H1 (cell line): Measurements from ENCODE around the gene DHRS7C. TPM values are rescaled to one million over a fixed set of nuclear protein-coding genes. Genes with fewer than 3 reads are reported as not detected.

Experiments used
- CTCF ChIA-PET: fragments of 300-600 bp; sonication (Branson Sonifier 250); formaldehyde crosslinking; loops from one replicate; lab custom pipeline; 2021; ENCODE audit not compliant: partially characterized antibody; lab: Charles Lee
- POLR2A ChIA-PET: fragments of 300-600 bp; sonication (Branson Sonifier 250); formaldehyde crosslinking; loops from one replicate; lab custom pipeline; 2021; ENCODE audit warnings: inconsistent platforms; ENCODE audit not compliant: partially characterized antibody; lab: Charles Lee
- DNase-seq, 2 experiments: peaks; one replicate each; pipeline versions ENCODE4 v3.0.0 to v3.0.0-alpha.2; 2010 to 2022; ENCODE audit warnings: low spot score in 2 of 2, low read depth in 1 of 2, mixed read lengths in 1 of 2
- FAIRE-seq: peaks from 2 replicates; lab custom pipeline; 2011; peaks lifted over from hg19 to GRCh38; lab: Jason Lieb, UNC
- H2AFZ ChIP-seq: 2 replicates; pipeline ENCODE4 v1.8.1; 2012; ENCODE audit warnings: low read length, inconsistent platforms
- H2AK5ac ChIP-seq: 2 replicates; pipeline ENCODE4 v1.6.1; 2013; ENCODE audit warnings: low read depth, low read length
- H2BK120ac ChIP-seq: replicated peaks from 2 replicates; pipeline ENCODE3; 2013; ENCODE audit warnings: low read depth, low read length, inconsistent platforms
- H2BK12ac ChIP-seq: 2 replicates; pipeline ENCODE4 v1.6.1; 2013; ENCODE audit warnings: low read depth, low read length
- H2BK15ac ChIP-seq: 2 replicates; pipeline ENCODE4 v1.6.1; 2013; ENCODE audit warnings: low read length
- H2BK20ac ChIP-seq: 2 replicates; pipeline ENCODE4 v1.6.1; 2013; ENCODE audit warnings: low read length
- H2BK5ac ChIP-seq: 2 replicates; pipeline ENCODE4 v1.6.1; 2013; ENCODE audit warnings: low read depth, low read length
- H3K14ac ChIP-seq: 2 replicates; pipeline ENCODE4 v1.6.1; 2013; ENCODE audit warnings: inconsistent platforms; ENCODE audit not compliant: insufficient read length
- H3K18ac ChIP-seq: 2 replicates; pipeline ENCODE4 v1.6.1; 2013; ENCODE audit warnings: low read length; ENCODE audit errors: extremely low read depth
- H3K23ac ChIP-seq: 2 replicates; pipeline ENCODE4 v1.6.1; 2013; ENCODE audit warnings: inconsistent platforms; ENCODE audit not compliant: insufficient read length
- H3K23me2 ChIP-seq: 2 replicates; pipeline ENCODE4 v1.6.1; 2013; ENCODE audit warnings: low read depth, low read length
- H3K27ac ChIP-seq: 2 replicates; pipeline ENCODE4 v1.6.1; 2011; ENCODE audit warnings: low read depth, low read length, inconsistent platforms
- H3K27me3 ChIP-seq, 4 experiments: replicated peaks in 1 of 4; 1 replicate in 1 of 4; 2 replicates in 3 of 4; pipeline versions ENCODE4 v1.6.1 to v1.8.1; 2011 to 2013; ENCODE audit warnings: low read length in 3 of 4, mild to moderate bottlenecking in 3 of 4, inconsistent platforms in 2 of 4, mixed read lengths in 2 of 4, moderate library complexity in 1 of 4; ENCODE audit not compliant: control insufficient read depth in 3 of 4, insufficient read depth in 3 of 4; ENCODE audit errors: extremely low read depth in 1 of 4
- H3K36me3 ChIP-seq, 4 experiments: 2 replicates each; pipeline versions ENCODE4 v1.6.1 to v1.8.1; 2011 to 2013; ENCODE audit warnings: mild to moderate bottlenecking in 4 of 4, low read length in 3 of 4, moderate library complexity in 2 of 4, control low read depth in 1 of 4, inconsistent platforms in 1 of 4; ENCODE audit not compliant: insufficient read depth in 4 of 4, control insufficient read depth in 2 of 4
- H3K4ac ChIP-seq: replicated peaks from 2 replicates; pipeline ENCODE3; 2013; ENCODE audit warnings: low read length, low read depth, mixed read lengths, inconsistent platforms; ENCODE audit not compliant: insufficient read length
- H3K4me1 ChIP-seq, 4 experiments: replicated peaks in 1 of 4; 1 replicate in 1 of 4; 2 replicates in 3 of 4; pipeline versions ENCODE4 v1.6.1 to v1.8.1; 2011 to 2013; ENCODE audit warnings: low read length in 3 of 4, inconsistent platforms in 2 of 4, mixed read lengths in 1 of 4; ENCODE audit not compliant: insufficient read depth in 4 of 4, control insufficient read depth in 3 of 4
- H3K4me2 ChIP-seq, 2 experiments: 2 replicates each; pipeline versions ENCODE4 v1.6.1 to v1.8.1; 2011 to 2013; ENCODE audit warnings: low read depth in 2 of 2, low read length in 2 of 2, control low read depth in 1 of 2, inconsistent platforms in 1 of 2, mild to moderate bottlenecking in 1 of 2; ENCODE audit not compliant: insufficient read depth in 1 of 2
- H3K4me3 ChIP-seq, 4 experiments: fragments of 200-600, 300-600 bp in 1 of 4; sonication (generic), shearing (Covaris generic), sonication (Bioruptor Twin) in 1 of 4; 2 replicates each; pipeline versions ENCODE4 v1.5.1 to v1.8.1; 2011 to 2016; ENCODE audit warnings: low read length in 4 of 4, low read depth in 3 of 4, control low read depth in 2 of 4, inconsistent platforms in 2 of 4, mild to moderate bottlenecking in 2 of 4, mixed read lengths in 1 of 4, moderate library complexity in 1 of 4; ENCODE audit not compliant: insufficient read depth in 2 of 4; ENCODE audit errors: extremely low read depth in 1 of 4
- H3K56ac ChIP-seq: replicated peaks from 2 replicates; pipeline ENCODE3; 2013; ENCODE audit warnings: low read depth, mild to moderate bottlenecking, mixed read lengths, low read length, inconsistent platforms; ENCODE audit not compliant: insufficient read length
- H3K79me1 ChIP-seq: 2 replicates; pipeline ENCODE4 v1.6.1; 2013; ENCODE audit warnings: low read depth, low read length, control low read depth
- H3K79me2 ChIP-seq, 2 experiments: 2 replicates each; pipeline versions ENCODE4 v1.6.1 to v1.8.1; 2012 to 2013; ENCODE audit warnings: low read length in 2 of 2, mild to moderate bottlenecking in 2 of 2, inconsistent platforms in 1 of 2; ENCODE audit not compliant: insufficient read depth in 2 of 2, control insufficient read depth in 1 of 2
- H3K9ac ChIP-seq, 4 experiments: replicated peaks in 1 of 4; 1 replicate in 1 of 4; 2 replicates in 3 of 4; pipeline versions ENCODE4 v1.6.1 to v1.8.1; 2011 to 2013; ENCODE audit warnings: low read depth in 3 of 4, low read length in 3 of 4, control low read depth in 2 of 4, mild to moderate bottlenecking in 2 of 4, moderate library complexity in 2 of 4, inconsistent platforms in 1 of 4; ENCODE audit errors: extremely low read depth in 1 of 4
- H3K9me3 ChIP-seq, 2 experiments: 2 replicates each; pipeline versions ENCODE4 v1.6.1 to v1.8.1; 2012 to 2013; ENCODE audit warnings: mild to moderate bottlenecking in 2 of 2, moderate library complexity in 2 of 2, control low read depth in 1 of 2, inconsistent platforms in 1 of 2, low read depth in 1 of 2, low read length in 1 of 2, mixed read lengths in 1 of 2; ENCODE audit not compliant: insufficient read depth in 2 of 2
- H4K20me1 ChIP-seq, 2 experiments: replicated peaks in 1 of 2; 2 replicates each; pipeline versions ENCODE3 to v1.8.1; 2011 to 2013; ENCODE audit warnings: inconsistent platforms in 2 of 2, low read length in 2 of 2, mild to moderate bottlenecking in 1 of 2; ENCODE audit not compliant: insufficient read depth in 2 of 2, control insufficient read depth in 1 of 2
- H4K5ac ChIP-seq: 2 replicates; pipeline ENCODE4 v1.6.1; 2013; ENCODE audit warnings: low read length, low read depth, mixed read lengths, inconsistent platforms; ENCODE audit not compliant: insufficient read length
- H4K8ac ChIP-seq: 2 replicates; pipeline ENCODE4 v1.8.0; 2013; ENCODE audit warnings: mild to moderate bottlenecking, moderate library complexity, low read length, inconsistent platforms; ENCODE audit not compliant: insufficient read depth; ENCODE audit errors: extremely low read depth
- H4K91ac ChIP-seq: replicated peaks from 2 replicates; pipeline ENCODE3; 2013; ENCODE audit warnings: low read length, mixed read lengths, inconsistent platforms; ENCODE audit not compliant: insufficient read length
- ATF2 ChIP-seq: IDR thresholded peaks from 2 replicates; pipeline ENCODE4 v1.6.1; 2012; ENCODE audit warnings: low read length, inconsistent platforms
- CEBPB ChIP-seq: IDR thresholded peaks from 2 replicates; pipeline ENCODE4 v1.6.1; 2012; ENCODE audit warnings: low read depth, low read length
- GABPA ChIP-seq: IDR thresholded peaks from 2 replicates; pipeline ENCODE4 v1.6.1; 2011; ENCODE audit warnings: mild to moderate bottlenecking, low read length, moderate library complexity, borderline replicate concordance; ENCODE audit not compliant: insufficient read depth
- HDAC6 ChIP-seq: IDR thresholded peaks from one replicate; pipeline ENCODE4 v1.7.1; 2012; ENCODE audit warnings: low read depth, mild to moderate bottlenecking, inconsistent platforms, low read length, moderate library complexity
- KDM4A ChIP-seq: IDR thresholded peaks from one replicate; pipeline ENCODE4 v1.7.1; 2012; ENCODE audit warnings: low read depth, mild to moderate bottlenecking, moderate library complexity, low read length, inconsistent platforms; ENCODE audit not compliant: severe bottlenecking
- PHF8 ChIP-seq: fragments of 200-600 bp; sonication (generic); conservative IDR thresholded peaks from 2 replicates; pipeline ENCODE4 v1.7.1; 2012; ENCODE audit warnings: low read depth, mild to moderate bottlenecking, inconsistent platforms, low read length, moderate library complexity
- SIX5 ChIP-seq: IDR thresholded peaks from 2 replicates; pipeline ENCODE4 v1.6.1; 2011; ENCODE audit warnings: mild to moderate bottlenecking, low read depth, low read length
- SUZ12 ChIP-seq: fragments of 200-600 bp; sonication (generic); IDR thresholded peaks from 2 replicates; pipeline ENCODE4 v1.6.1; 2012; ENCODE audit warnings: mild to moderate bottlenecking, inconsistent platforms, low read length, moderate library complexity, mixed read lengths
- TCF12 ChIP-seq: IDR thresholded peaks from 2 replicates; pipeline ENCODE4 v1.6.1; 2011; ENCODE audit warnings: low read depth, mild to moderate bottlenecking, low read length
- USF2 ChIP-seq: IDR thresholded peaks from 2 replicates; pipeline ENCODE4 v1.6.1; 2011; ENCODE audit warnings: low read length, improper control_type of control experiment
- WGBS, 2 experiments: shearing (Covaris generic) in 1 of 2; methylation state at CpG; one replicate each; pipeline versions ENCODE4 v1.1.6 to v1.1.7; 2013 to 2015; ENCODE audit warnings: low lambda C conversion rate in 2 of 2, mixed read lengths in 2 of 2, inconsistent platforms in 1 of 2, low coverage in 1 of 2, missing lambda C conversion rate in 1 of 2; ENCODE audit not compliant: insufficient replicate concordance in 2 of 2, insufficient coverage in 1 of 2, insufficient read length in 1 of 2; ENCODE audit errors: extremely low coverage in 1 of 2, missing lambda C conversion rate in 1 of 2; 5-methylcytosine and 5-hydroxymethylcytosine counted together
- polyA plus RNA-seq, 7 experiments: library from polyadenylated mRNA; depleted of rRNA in 3 of 7; stranded (reverse) in 5 of 7; unstranded in 2 of 7; fragments of >200 nt in 5 of 7; fragments of 200-250 nt in 2 of 7; gene quantifications; 1 replicate in 5 of 7; 2 replicates in 1 of 7; 4 replicates in 1 of 7; pipeline versions ENCODE4 v1.2.1 to v1.2.3, GENCODE V29; 2011 to 2013; ENCODE audit warnings: missing spikeins in 2 of 7, mixed read lengths in 2 of 7
- total RNA-seq: library from RNA; stranded (reverse); fragmentation: NEBNext Ultra II Directional; extraction: Animal tissue kit (Norgen Biotek cat#: 25700); gene quantifications from 2 replicates; pipeline ENCODE4 v1.2.1, GENCODE V29; 2021

Gene DHRS7C
- total and polyA plus RNA-seq, 2 of the 8 experiments (the other 6 are each of a cell fraction or from before 2014, with no cell fraction given): not detected

- Histone ChIP-seq H2BK5ac (no peak overlapping the region), H3K23ac (no peak overlapping the region), H2AFZ (no peak overlapping the region), H3K27me3 (no peaks in the 10 kb centered on the region), H2AK5ac (no peak overlapping the region), H4K8ac (no peak overlapping the region), H3K4me1 (no peaks in the 10 kb centered on the region), H3K27ac (no peak overlapping the region), H3K23me2 (no peaks in the 10 kb centered on the region), H2BK20ac (no peak overlapping the region), H3K9me3 (peaks cover 13 to 14% of the 10 kb centered on the region in 2 experiments; a peak in 3 of 4 replicates), H3K56ac (no peak overlapping the region), H3K9ac (no peak overlapping the region), H3K4me2 (no peak overlapping the region), H4K91ac (no peak overlapping the region), H3K18ac (no peak overlapping the region), H2BK120ac (no peak overlapping the region), H3K79me1 (no peaks in the 10 kb centered on the region), H2BK15ac (no peak overlapping the region), H3K4me3 (no peak overlapping the region), H4K20me1 (peaks cover 0 to 2% of the 10 kb centered on the region in 2 experiments), H3K79me2 (no peaks in the 10 kb centered on the region), H3K4ac (no peak overlapping the region), H4K5ac (no peak overlapping the region), H2BK12ac (no peak overlapping the region), H3K36me3 (peaks cover 0 to 3% (median 0%) of the 10 kb centered on the region in 4 experiments; a peak in 1 of 8 replicates), H3K14ac (no peak overlapping the region)
- WGBS, 2 experiments: 89% methylated on average over 11 of the region's 11 CpGs; no CpG with 5 or more reads in 1 of the 2 experiments
- ChIA-PET CTCF (interaction anchor here (0.8 to 5.3 kb wide), 5 partner anchors 14 to 209 kb away, joined by 3 to 20 read pairs (median 4); no protein-coding TSS in a partner anchor), POLR2A (no interaction called here)
- DNase-seq: no peak
- no peak for FAIRE-seq
- no peak for TF ChIP-seq KDM4A
- no peak for TF ChIP-seq ATF2
- TF ChIP-seq PHF8: no peak
- TF ChIP-seq HDAC6: no peak
- no peak for TF ChIP-seq CEBPB
- TF ChIP-seq SIX5: no peak
- TF ChIP-seq USF2: no peak
- no peak for TF ChIP-seq TCF12
- no peak for TF ChIP-seq GABPA
- TF ChIP-seq SUZ12: no peak
Observed at GRCh38 chr17:9729735-9730420, 61.5 kb downstream of the DHRS7C start.
